ENCODE results near the gene ZNF750. TPM values are rescaled to one million over a fixed set of nuclear protein-coding genes. Genes with fewer than 3 reads are reported as not detected.

Gene ZNF750
- total and polyA plus RNA-seq, 2 experiments from 2014 or later, result 0.13 to 0.17 TPM

GRCh38 chr17:82825540-82826124 is 14.2 kb downstream of the ZNF750 start:
- TF ChIP-seq ZNF331 (CRISPR knock-in tag; IDR thresholded peaks at IDR 0.05; ENCODE audit: low read depth), result no peak
- no peak for TF ChIP-seq REST (IDR thresholded peaks at IDR 0.05; ENCODE audit: unreplicated experiment)
- no peak for TF ChIP-seq ETS1 (IDR thresholded peaks at IDR 0.05)
- TF ChIP-seq CREB1 (CRISPR knock-in tag; IDR thresholded peaks at IDR 0.05; ENCODE audit: low read depth), result no peak
- no peak for TF ChIP-seq ZNF114 (CRISPR knock-in tag; IDR thresholded peaks at IDR 0.05)
- no peak for TF ChIP-seq EZH2 (IDR thresholded peaks at IDR 0.05; ENCODE audit: low read depth, unreplicated experiment)
- no peak for TF ChIP-seq STAT1 (IDR thresholded peaks at IDR 0.05; ENCODE audit: unreplicated experiment)
- H3K4me3 Mint-ChIP-seq, result no peak overlapping the region
- DNase-seq (ENCODE audit: low spot score) (no peak), ATAC-seq (no peak)
- H3K27me3 Mint-ChIP-seq (ENCODE audit: insufficient read depth, low read depth, poor library complexity), result peaks cover 13% of the 10 kb centered on the region
- Histone ChIP-seq H4K20me1 (replicated peaks; ENCODE audit: insufficient read depth) (peaks cover 14% of the 10 kb centered on the region), H3K4me1 (ENCODE audit: insufficient read depth) (peaks cover 21% of the 10 kb centered on the region), H3K9me2 (ENCODE audit: insufficient read depth) (no peaks in the 10 kb centered on the region), H3K4me3 (no peak overlapping the region), H3K4me2 (no peak overlapping the region), H3K27me3 (ENCODE audit: insufficient read depth) (no peaks in the 10 kb centered on the region), H2AFZ (no peak overlapping the region), H3K27ac (ENCODE audit: low read depth) (no peak overlapping the region; the same call in 1 of the 2 replicates), H3K36me3 (ENCODE audit: insufficient read depth) (0 out of 2 replicates have a peak, but pooled peaks cover 6% of the 10 kb centered on the region), H3F3A (replicated peaks; ENCODE audit: low read depth) (0 out of 2 replicates have a peak, but pooled peaks cover 6% of the 10 kb centered on the region), H3K79me2 (replicated peaks; ENCODE audit: insufficient read depth) (peaks cover 41% of the 10 kb centered on the region)
- peaks cover under 1% of the 10 kb centered on the region; the same call in 2 of the 3 replicates for H3K9me3 Mint-ChIP-seq
- peaks cover 28% of the 10 kb centered on the region for H3K4me1 Mint-ChIP-seq
- H3K36me3 Mint-ChIP-seq (ENCODE audit: low read depth), result peaks cover 49% of the 10 kb centered on the region
- H3K27ac Mint-ChIP-seq, result no peak overlapping the region

- H3K4me1 ChIP-seq (ENCODE audit: insufficient read depth), result peaks cover 21% of the 10 kb centered on the region
- H3K79me2 ChIP-seq (replicated peaks; ENCODE audit: insufficient read depth), result peaks cover 36% of the 10 kb centered on the region
- peaks cover 18% of the 10 kb centered on the region for H3K27me3 Mint-ChIP-seq (ENCODE audit: insufficient read depth, low read depth, poor library complexity)
- H3F3A ChIP-seq (replicated peaks; ENCODE audit: low read depth), result 0 out of 2 replicates have a peak, but pooled peaks cover 3% of the 10 kb centered on the region
- H3K9me3 Mint-ChIP-seq, result peaks cover 11% of the 10 kb centered on the region; the same call in 2 of the 3 replicates
- peak; percentile 68 for DNase-seq (ENCODE audit: low spot score)
- H3K4me1 Mint-ChIP-seq, result peaks cover 46% of the 10 kb centered on the region
- no peaks in the 10 kb centered on the region for H3K9me2 ChIP-seq (ENCODE audit: insufficient read depth)
- TF ChIP-seq CTCF (conservative IDR thresholded peaks at IDR 0.05; ENCODE audit: low read depth in 2 of 2) (peak; percentile 55 to 68), JUNB (IDR thresholded peaks at IDR 0.05; ENCODE audit: unreplicated experiment) (no peak), POLR2AphosphoS5 (IDR thresholded peaks at IDR 0.05; ENCODE audit: low read depth) (no peak)
- H3K4me3 Mint-ChIP-seq, result no peak overlapping the region; the same call in 2 of the 3 replicates
- H2AFZ ChIP-seq, result no peak overlapping the region
- ATAC-seq, result peak; percentile 78
- H3K4me3 ChIP-seq, result no peak overlapping the region
- H3K27ac ChIP-seq (ENCODE audit: low read depth), result peak overlapping the region; percentile 61; the same call in 1 of the 2 replicates
- peaks cover 14% of the 10 kb centered on the region for H4K20me1 ChIP-seq (replicated peaks; ENCODE audit: insufficient read depth)
- peaks cover 16% of the 10 kb centered on the region for H3K36me3 ChIP-seq (ENCODE audit: insufficient read depth)
- H3K27me3 ChIP-seq (ENCODE audit: insufficient read depth), result no peaks in the 10 kb centered on the region
- H3K4me2 ChIP-seq, result no peak overlapping the region
- peaks cover 57% of the 10 kb centered on the region for H3K36me3 Mint-ChIP-seq (ENCODE audit: low read depth)
- H3K27ac Mint-ChIP-seq, result no peak overlapping the region
Measured at GRCh38 chr17:82823004-82823403, 16.8 kb downstream of the ZNF750 start.

Measured in GM23338 (cell line).